Measurements from ENCODE around the gene MIA.
"Not testable (repeated sequence)": the region's sequence is repeated elsewhere in the genome, so short reads cannot be mapped to it uniquely, and the experiment has no call there.

Gene MIA

GRCh38 chr19:40778706-40779284, 3.5 kb downstream of the MIA start:
- Histone ChIP-seq H3K4me1 (ENCODE audit: insufficient read depth, poor library complexity, severe bottlenecking) (no peaks in the 10 kb centered on the region), H3K27me3 (ENCODE audit: insufficient read depth, poor library complexity, severe bottlenecking) (no peaks in the 10 kb centered on the region), H3K36me3 (ENCODE audit: low read depth) (no peaks in the 10 kb centered on the region), H3K4me3 (ENCODE audit: severe bottlenecking) (peak overlapping the region; percentile 44), H3K9me3 (ENCODE audit: severe bottlenecking) (no peaks in the 10 kb centered on the region), H3K27ac (ENCODE audit: poor library complexity, severe bottlenecking) (peak overlapping the region; percentile 88)
- TF ChIP-seq CTCF (IDR thresholded peaks at IDR 0.05; ENCODE audit: poor library complexity, severe bottlenecking), result no peak
- DNase-seq (ENCODE audit: low spot score) (no peak), ATAC-seq (ENCODE audit: low read depth) (no peak)

GRCh38 chr19:40780582-40780981, 5.3 kb downstream of the MIA start:
- H3K36me3 ChIP-seq (ENCODE audit: low read depth), result no peaks in the 10 kb centered on the region
- DNase-seq (ENCODE audit: low spot score) (no peak), ATAC-seq (ENCODE audit: low read depth) (no peak)
- H3K4me3 ChIP-seq (ENCODE audit: severe bottlenecking), result no peak overlapping the region
- no peaks in the 10 kb centered on the region for H3K4me1 ChIP-seq (ENCODE audit: insufficient read depth, poor library complexity, severe bottlenecking)
- H3K27ac ChIP-seq (ENCODE audit: poor library complexity, severe bottlenecking), result no peak overlapping the region
- no peaks in the 10 kb centered on the region for H3K9me3 ChIP-seq (ENCODE audit: severe bottlenecking)
- no peak for TF ChIP-seq CTCF (IDR thresholded peaks at IDR 0.05; ENCODE audit: poor library complexity, severe bottlenecking)
- H3K27me3 ChIP-seq (ENCODE audit: insufficient read depth, poor library complexity, severe bottlenecking), result no peaks in the 10 kb centered on the region

- Histone ChIP-seq H3K27me3 (ENCODE audit: insufficient read depth, poor library complexity, severe bottlenecking) (no peaks in the 10 kb centered on the region), H3K4me1 (ENCODE audit: insufficient read depth, poor library complexity, severe bottlenecking) (no peaks in the 10 kb centered on the region), H3K36me3 (ENCODE audit: low read depth) (no peaks in the 10 kb centered on the region), H3K9me3 (ENCODE audit: severe bottlenecking) (no peaks in the 10 kb centered on the region), H3K4me3 (ENCODE audit: severe bottlenecking) (no peak overlapping the region), H3K27ac (ENCODE audit: poor library complexity, severe bottlenecking) (no peak overlapping the region)
- DNase-seq (ENCODE audit: low spot score) (no peak), ATAC-seq (ENCODE audit: low read depth) (no peak)
- no peak for TF ChIP-seq CTCF (IDR thresholded peaks at IDR 0.05; ENCODE audit: poor library complexity, severe bottlenecking)
Observed at GRCh38 chr19:40781140-40781539, 5.8 kb downstream of the MIA start.

- TF ChIP-seq CTCF (IDR thresholded peaks at IDR 0.05; ENCODE audit: poor library complexity, severe bottlenecking), result no peak
- Histone ChIP-seq H3K4me1 (ENCODE audit: insufficient read depth, poor library complexity, severe bottlenecking) (no peaks in the 10 kb centered on the region), H3K9me3 (ENCODE audit: severe bottlenecking) (no peaks in the 10 kb centered on the region), H3K4me3 (ENCODE audit: severe bottlenecking) (no peak overlapping the region), H3K27ac (ENCODE audit: poor library complexity, severe bottlenecking) (no peak overlapping the region), H3K27me3 (ENCODE audit: insufficient read depth, poor library complexity, severe bottlenecking) (no peaks in the 10 kb centered on the region), H3K36me3 (ENCODE audit: low read depth) (no peaks in the 10 kb centered on the region)
- ATAC-seq (ENCODE audit: low read depth), result no peak
- no peak for DNase-seq (ENCODE audit: low spot score)
Observed at GRCh38 chr19:40783711-40784110, 8.4 kb downstream of the MIA start.

- not testable (repeated sequence) for H3K36me3 ChIP-seq (ENCODE audit: low read depth); H3K27me3 ChIP-seq (ENCODE audit: insufficient read depth, poor library complexity, severe bottlenecking); DNase-seq (ENCODE audit: low spot score); ATAC-seq (ENCODE audit: low read depth); H3K4me3 ChIP-seq (ENCODE audit: severe bottlenecking); H3K4me1 ChIP-seq (ENCODE audit: insufficient read depth, poor library complexity, severe bottlenecking); H3K27ac ChIP-seq (ENCODE audit: poor library complexity, severe bottlenecking); H3K9me3 ChIP-seq (ENCODE audit: severe bottlenecking)
Observed at GRCh38 chr19:40784146-40784545, 8.8 kb downstream of the MIA start.

Data from RWPE2 (cell line).